GM19397 (cell line): Measurements from ENCODE around the gene TAGLN.

Source experiments
- ATAC-seq: cut with Tn5 transposase; IDR thresholded peaks from one replicate; pipeline ENCODE4 v1.9.1; 2021; ENCODE audit warnings: mild to moderate bottlenecking, moderate library complexity; ENCODE audit not compliant: unreplicated experiment

Gene TAGLN

GRCh38 chr11:117229931-117230285 lies 30.7 kb downstream of the TAGLN start:
- no peak for ATAC-seq

GRCh38 chr11:117230286-117230961 lies 31.3 kb downstream of the TAGLN start:
- no peak for ATAC-seq

DNA sequence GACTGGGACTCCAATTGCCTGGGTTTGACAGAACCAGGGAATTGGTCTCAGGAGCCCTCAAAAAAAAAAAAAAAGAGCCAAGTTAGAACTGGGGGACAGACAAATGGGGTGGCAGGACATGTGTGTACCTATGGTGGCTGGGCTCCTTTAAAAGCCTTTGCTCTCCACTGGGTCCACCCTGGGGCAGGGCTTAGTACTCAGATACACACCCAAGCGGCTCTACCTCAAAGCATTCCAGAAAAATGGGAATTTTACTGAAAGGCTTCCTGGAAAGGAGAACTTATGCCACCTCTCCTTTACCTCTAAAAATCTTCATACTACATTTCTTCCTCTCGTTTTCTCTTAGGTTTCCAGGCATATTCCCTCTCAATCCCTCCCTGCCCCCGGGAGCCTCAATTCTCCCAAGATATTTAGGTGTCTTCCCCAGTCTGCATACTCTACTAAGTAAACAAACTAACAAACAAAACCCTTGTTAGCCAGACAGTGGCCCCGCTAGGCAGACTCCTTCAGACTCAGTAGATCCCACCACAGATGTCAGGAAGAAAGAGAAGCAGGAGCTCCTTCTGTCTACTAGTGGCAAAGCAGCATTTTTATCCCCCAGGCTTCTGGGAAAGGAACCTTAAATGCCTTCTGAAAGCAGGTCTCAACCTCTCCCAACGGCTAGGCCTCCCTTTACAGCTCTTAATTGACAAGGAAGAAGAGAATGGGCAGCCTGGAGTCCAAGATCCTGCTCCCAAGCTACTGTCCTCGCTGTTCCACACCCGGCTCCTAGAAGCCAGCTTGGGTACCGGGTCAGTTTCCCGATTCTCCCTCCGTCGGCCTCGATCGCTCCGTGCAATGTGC lies 32.0 kb downstream of the TAGLN start:
- no peak for ATAC-seq

GRCh38 chr11:117231842-117232091 lies 32.6 kb downstream of the TAGLN start, which contains the start of gene PCSK7:
Gene PCSK7, minus strand, starts transcription at chr11:117232073. Its CDS starts 2,229 bp downstream, at chr11:117229844.
- no peak for ATAC-seq

DNA sequence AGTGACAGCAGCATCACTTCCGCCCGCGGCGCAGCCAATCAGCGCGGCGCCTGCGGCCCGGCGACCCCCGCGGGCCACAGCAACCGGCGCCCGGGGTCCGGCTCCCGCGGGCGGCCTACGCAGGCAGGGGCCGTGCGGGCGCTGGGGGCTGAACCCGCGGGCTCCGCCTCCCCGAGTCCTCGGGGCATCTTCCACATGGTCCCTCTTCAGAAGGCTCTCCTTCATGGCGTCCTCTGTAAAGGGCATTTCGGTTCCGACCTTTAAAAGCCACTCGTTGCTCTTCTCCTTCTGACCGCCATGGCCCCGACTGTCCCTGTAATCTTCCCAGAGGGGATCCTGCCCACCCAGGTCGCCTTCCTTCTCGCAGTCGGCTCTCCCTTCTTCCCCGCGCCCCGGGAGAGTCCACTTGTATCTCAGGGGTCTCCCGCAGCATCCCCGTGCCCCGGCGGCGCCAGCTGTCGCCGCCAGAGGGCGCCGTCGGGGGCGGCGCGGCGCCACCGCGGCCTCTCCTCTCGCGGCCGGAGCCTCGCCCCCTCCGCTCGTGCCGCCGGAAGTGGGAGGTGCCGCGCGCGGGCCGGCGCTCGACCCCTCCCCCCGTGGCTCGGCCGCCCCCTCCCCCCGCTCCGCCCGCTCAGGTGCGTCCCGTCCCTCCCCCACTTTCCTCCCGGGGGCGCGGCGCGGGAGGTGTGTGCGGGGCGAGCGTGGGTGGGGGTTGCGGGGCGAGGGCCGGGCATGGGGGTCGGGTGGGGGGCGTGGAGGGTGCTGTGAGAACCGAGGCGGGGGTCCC lies 33.1 kb downstream of the TAGLN start, which contains the start of gene RNF214:
RNF214 (plus strand) TSS at position 580 of the 787 bp plus-strand sequence. CDS start 1,602 bp downstream, outside the sequence.
- ATAC-seq: peak; percentile 81

GRCh38 chr11:117232911-117233409 lies 33.8 kb downstream of the TAGLN start:
- no peak for ATAC-seq

- ATAC-seq: no peak
Measured at GRCh38 chr11:117238221-117238620, 39.1 kb downstream of the TAGLN start.

GRCh38 chr11:117239295-117239694 lies 40.1 kb downstream of the TAGLN start:
- no peak for ATAC-seq

- ATAC-seq: no peak
Measured at GRCh38 chr11:117248341-117248740, 49.2 kb downstream of the TAGLN start.

GRCh38 chr11:117249571-117249970 lies 50.4 kb downstream of the TAGLN start:
- no peak for ATAC-seq

DNA sequence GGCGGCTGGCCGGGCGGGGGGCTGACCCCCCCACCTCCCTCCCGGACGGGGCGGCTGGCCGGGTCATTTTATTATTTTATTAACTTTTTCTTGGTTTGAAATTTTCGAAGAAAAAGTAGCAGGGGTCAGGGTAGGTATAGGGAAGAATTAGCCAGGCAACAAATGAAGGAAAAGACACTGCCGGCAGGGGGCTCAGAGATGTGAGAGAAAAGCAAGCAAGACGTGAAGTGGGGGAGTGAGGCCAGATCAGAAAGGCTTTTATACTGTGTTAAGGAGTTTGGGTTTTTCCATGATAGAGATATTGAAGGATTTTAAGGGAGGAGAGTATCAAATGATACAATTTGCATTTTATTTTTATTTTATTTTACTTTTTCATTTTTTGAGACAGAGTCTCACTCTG lies 52.3 kb downstream of the TAGLN start:
- no peak for ATAC-seq

DNA sequence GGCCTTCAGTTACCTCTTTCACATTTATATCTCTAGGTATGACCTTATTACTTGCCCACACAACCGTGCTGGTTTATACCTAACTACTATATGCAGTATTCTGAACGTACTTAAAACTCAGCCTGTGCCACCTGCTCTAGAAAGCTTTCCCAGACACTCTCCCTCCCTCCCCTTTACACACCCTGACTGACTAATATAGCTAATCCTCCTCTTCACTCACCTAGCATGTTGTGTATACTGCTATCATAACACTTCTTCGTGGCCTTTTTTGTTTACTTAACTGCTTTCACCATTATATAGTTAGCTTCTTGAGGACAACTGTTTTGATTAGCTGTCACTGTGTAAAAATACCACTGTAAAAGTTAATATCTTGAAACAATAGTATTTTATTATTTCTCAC lies 56.8 kb downstream of the TAGLN start:
- ATAC-seq: no peak

DNA sequence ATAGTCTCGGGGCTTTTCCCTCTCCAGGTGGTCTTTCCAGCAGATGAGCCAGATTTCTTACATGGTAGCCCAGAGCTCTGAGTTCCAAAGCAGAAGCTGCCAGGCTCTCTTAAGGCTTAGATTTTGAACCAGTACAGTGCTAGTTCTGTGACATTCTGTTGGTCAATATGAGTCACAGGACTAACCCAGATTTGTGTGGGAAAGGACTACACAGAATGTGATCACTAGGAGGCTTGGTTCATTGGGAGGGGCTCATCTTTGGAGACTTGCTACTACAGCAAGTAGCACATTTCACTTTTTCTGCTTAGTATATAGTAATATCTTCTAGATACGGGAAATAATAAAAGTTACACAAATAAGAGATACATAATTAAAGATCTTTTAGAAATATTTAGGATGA lies 57.4 kb downstream of the TAGLN start:
- no peak for ATAC-seq
